ENCODE results near the gene MSGN1. TPM values are rescaled to one million over a fixed set of nuclear protein-coding genes. Genes with fewer than 3 reads are reported as not detected.

Gene MSGN1
- total and polyA plus RNA-seq, 2 of the 4 experiments (the other 2 are of a cell fraction): not detected

DNA sequence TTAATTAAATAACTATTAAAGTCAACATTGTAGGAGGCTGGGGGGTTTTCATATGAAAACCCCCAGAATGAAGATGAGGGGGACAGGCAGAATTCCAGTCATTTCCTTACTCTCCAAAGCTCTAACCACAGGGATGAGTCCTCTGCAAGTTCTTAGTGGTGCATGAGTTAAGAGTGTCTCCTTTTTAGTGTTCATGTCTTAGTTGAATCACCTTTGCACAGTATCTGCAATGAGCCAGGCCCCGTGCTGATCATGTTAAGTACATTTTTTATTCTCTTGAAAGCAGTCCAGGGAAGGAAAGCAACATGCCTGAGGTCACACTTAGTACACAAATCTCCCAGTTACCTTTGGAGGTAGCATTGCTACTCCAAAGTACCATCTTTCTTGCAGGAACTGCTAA is 25.7 kb upstream of the MSGN1 start:
- H3K4me3 ChIP-seq (ENCODE audit: insufficient read depth, low read depth, low read length): no peak overlapping the region
- ChIA-PET POLR2A (ENCODE audit: unreplicated experiment) (no interaction called here), CTCF (interaction anchor here (1.0 kb wide), 1 partner anchor 41 kb away, joined by 3 read pairs; no protein-coding TSS in a partner anchor)
- WGBS, 2 experiments (ENCODE audit: extremely low coverage in 2 of 2, insufficient read length in 1 of 2): no CpG with 5 or more reads among the region's 1 CpG
- no peak overlapping the region for H3K9ac ChIP-seq (ENCODE audit: low read depth, low read length)
- no peak overlapping the region for H2AFZ ChIP-seq (replicated peaks; ENCODE audit: low read length, poor library complexity)
- ATAC-seq (ENCODE audit: low read depth) (no peak), DNase-seq (no peak)
- no TSS peak for BruUV-seq (replicated peaks)
- no peaks in the 10 kb centered on the region for H3K79me1 ChIP-seq (ENCODE audit: low read depth in 1 of 2, low read length in 2 of 2)
- no peak overlapping the region for H2AK5ac ChIP-seq (ENCODE audit: low read depth, low read length)
- no peaks in the 10 kb centered on the region for H3K27me3 ChIP-seq (ENCODE audit: control insufficient read depth, insufficient read depth, low read length)
- H3K9me3 ChIP-seq (ENCODE audit: control insufficient read depth, insufficient read depth, low read length): no peaks in the 10 kb centered on the region
- dilution Hi-C loops (cut with HindIII; ENCODE audit: low sequenced_read_pairs, unreplicated experiment): no loop called here
- peaks cover 6% of the 10 kb centered on the region for H3K4me1 ChIP-seq (ENCODE audit: control insufficient read depth, insufficient read depth, low read length)
- H3K18ac ChIP-seq (ENCODE audit: low read depth, low read length): no peak overlapping the region
- no peak overlapping the region for H3K4ac ChIP-seq (ENCODE audit: low read depth, low read length)
- H2BK15ac ChIP-seq (ENCODE audit: low read depth, low read length): no peak overlapping the region
- no peak overlapping the region for H3K23ac ChIP-seq (ENCODE audit: low read depth, low read length)
- no peak overlapping the region for H4K5ac ChIP-seq (ENCODE audit: low read depth, low read length)
- no peak overlapping the region for H4K8ac ChIP-seq (ENCODE audit: low read depth in 2 of 2, low read length in 2 of 2)
- no peak overlapping the region for H3K27ac ChIP-seq (ENCODE audit: insufficient read depth, low read length)
- H3K4me2 ChIP-seq (ENCODE audit: low read depth, low read length): no peak overlapping the region
- peaks cover 7% of the 10 kb centered on the region for H3K9me1 ChIP-seq (ENCODE audit: insufficient read depth, low read length)
- no peak overlapping the region for H3K14ac ChIP-seq (replicated peaks; ENCODE audit: low read depth, low read length)
- no peak overlapping the region for H2AK9ac ChIP-seq (replicated peaks; ENCODE audit: low read depth, low read length, poor library complexity)
- intact Hi-C loops (cut with micrococcal nuclease): no loop called here
- H3K56ac ChIP-seq (ENCODE audit: extremely low read depth, insufficient read depth, low read length): no peak overlapping the region
- no peak for TF ChIP-seq MXI1 (IDR thresholded peaks at IDR 0.05; ENCODE audit: borderline replicate concordance, low read depth, low read length)
- no peak for TF ChIP-seq RCOR1 (IDR thresholded peaks at IDR 0.05; ENCODE audit: insufficient replicate concordance, low read length)
- TF ChIP-seq CEBPB (IDR thresholded peaks at IDR 0.05; ENCODE audit: low read depth, low read length): no peak
- no peak for TF ChIP-seq MAZ (IDR thresholded peaks at IDR 0.05; ENCODE audit: borderline replicate concordance, low read depth, low read length)
- TF ChIP-seq BHLHE40 (IDR thresholded peaks at IDR 0.05; ENCODE audit: low read depth, low read length): no peak
- no peak for TF ChIP-seq FOS (IDR thresholded peaks at IDR 0.05; ENCODE audit: low read depth, low read length)
- no peak for TF ChIP-seq NFE2L2 (IDR thresholded peaks at IDR 0.05; ENCODE audit: low read depth, low read length)
- TF ChIP-seq, protein P1, sequence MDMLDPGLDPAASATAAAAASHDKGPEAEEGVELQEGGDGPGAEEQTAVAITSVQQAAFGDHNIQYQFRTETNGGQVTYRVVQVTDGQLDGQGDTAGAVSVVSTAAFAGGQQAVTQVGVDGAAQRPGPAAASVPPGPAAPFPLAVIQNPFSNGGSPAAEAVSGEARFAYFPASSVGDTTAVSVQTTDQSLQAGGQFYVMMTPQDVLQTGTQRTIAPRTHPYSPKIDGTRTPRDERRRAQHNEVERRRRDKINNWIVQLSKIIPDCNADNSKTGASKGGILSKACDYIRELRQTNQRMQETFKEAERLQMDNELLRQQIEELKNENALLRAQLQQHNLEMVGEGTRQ (IDR thresholded peaks at IDR 0.05; ENCODE audit: low read depth, low read length): no peak
- TF ChIP-seq, protein P2, sequence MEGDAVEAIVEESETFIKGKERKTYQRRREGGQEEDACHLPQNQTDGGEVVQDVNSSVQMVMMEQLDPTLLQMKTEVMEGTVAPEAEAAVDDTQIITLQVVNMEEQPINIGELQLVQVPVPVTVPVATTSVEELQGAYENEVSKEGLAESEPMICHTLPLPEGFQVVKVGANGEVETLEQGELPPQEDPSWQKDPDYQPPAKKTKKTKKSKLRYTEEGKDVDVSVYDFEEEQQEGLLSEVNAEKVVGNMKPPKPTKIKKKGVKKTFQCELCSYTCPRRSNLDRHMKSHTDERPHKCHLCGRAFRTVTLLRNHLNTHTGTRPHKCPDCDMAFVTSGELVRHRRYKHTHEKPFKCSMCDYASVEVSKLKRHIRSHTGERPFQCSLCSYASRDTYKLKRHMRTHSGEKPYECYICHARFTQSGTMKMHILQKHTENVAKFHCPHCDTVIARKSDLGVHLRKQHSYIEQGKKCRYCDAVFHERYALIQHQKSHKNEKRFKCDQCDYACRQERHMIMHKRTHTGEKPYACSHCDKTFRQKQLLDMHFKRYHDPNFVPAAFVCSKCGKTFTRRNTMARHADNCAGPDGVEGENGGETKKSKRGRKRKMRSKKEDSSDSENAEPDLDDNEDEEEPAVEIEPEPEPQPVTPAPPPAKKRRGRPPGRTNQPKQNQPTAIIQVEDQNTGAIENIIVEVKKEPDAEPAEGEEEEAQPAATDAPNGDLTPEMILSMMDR (conservative IDR thresholded peaks at IDR 0.05; ENCODE audit: low read depth, low read length): no peak
- TF ChIP-seq RAD21 (IDR thresholded peaks at IDR 0.05; ENCODE audit: low read length): no peak
- TF ChIP-seq POLR2A (IDR thresholded peaks at IDR 0.05; ENCODE audit: low read depth, low read length): no peak
- no peak for TF ChIP-seq CHD1 (IDR thresholded peaks at IDR 0.05; ENCODE audit: low read depth, low read length)
- TF ChIP-seq, protein P3, sequence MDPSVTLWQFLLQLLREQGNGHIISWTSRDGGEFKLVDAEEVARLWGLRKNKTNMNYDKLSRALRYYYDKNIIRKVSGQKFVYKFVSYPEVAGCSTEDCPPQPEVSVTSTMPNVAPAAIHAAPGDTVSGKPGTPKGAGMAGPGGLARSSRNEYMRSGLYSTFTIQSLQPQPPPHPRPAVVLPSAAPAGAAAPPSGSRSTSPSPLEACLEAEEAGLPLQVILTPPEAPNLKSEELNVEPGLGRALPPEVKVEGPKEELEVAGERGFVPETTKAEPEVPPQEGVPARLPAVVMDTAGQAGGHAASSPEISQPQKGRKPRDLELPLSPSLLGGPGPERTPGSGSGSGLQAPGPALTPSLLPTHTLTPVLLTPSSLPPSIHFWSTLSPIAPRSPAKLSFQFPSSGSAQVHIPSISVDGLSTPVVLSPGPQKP (IDR thresholded peaks at IDR 0.05; ENCODE audit: borderline replicate concordance, low read depth, low read length): no peak
- no peak for TF ChIP-seq MAFK (IDR thresholded peaks at IDR 0.05; ENCODE audit: low read depth, low read length)
- no peak for TF ChIP-seq SMC3 (IDR thresholded peaks at IDR 0.05; ENCODE audit: low read depth, low read length)
- TF ChIP-seq RFX5 (IDR thresholded peaks at IDR 0.05; ENCODE audit: low read depth, low read length): no peak
- H2BK120ac ChIP-seq (ENCODE audit: low read depth, low read length): no peak overlapping the region
- H4K20me1 ChIP-seq (ENCODE audit: insufficient read depth, low read length): no peaks in the 10 kb centered on the region
- H3K36me3 ChIP-seq (ENCODE audit: control insufficient read depth, insufficient read depth, low read length): no peaks in the 10 kb centered on the region
- no peak overlapping the region for H2BK5ac ChIP-seq (ENCODE audit: low read depth, low read length, poor library complexity, severe bottlenecking)
- no peak overlapping the region for H2BK20ac ChIP-seq (ENCODE audit: low read depth, low read length)
- no peak overlapping the region for H4K91ac ChIP-seq (ENCODE audit: insufficient read depth, low read depth, low read length)
- in situ Hi-C loops (cut with MboI; ENCODE audit: low sequenced_read_pairs): no loop called here
